ENCODE measurements around the gene HAAO. TPM values are rescaled to one million over a fixed set of nuclear protein-coding genes. Genes with fewer than 3 reads are reported as not detected.
A peak's percentile ranks its signal among the peaks of the same experiment; 100 is the strongest.

The HAAO gene
- total RNA-seq, 1 experiment from 2014 or later = 0.74 TPM

DNA sequence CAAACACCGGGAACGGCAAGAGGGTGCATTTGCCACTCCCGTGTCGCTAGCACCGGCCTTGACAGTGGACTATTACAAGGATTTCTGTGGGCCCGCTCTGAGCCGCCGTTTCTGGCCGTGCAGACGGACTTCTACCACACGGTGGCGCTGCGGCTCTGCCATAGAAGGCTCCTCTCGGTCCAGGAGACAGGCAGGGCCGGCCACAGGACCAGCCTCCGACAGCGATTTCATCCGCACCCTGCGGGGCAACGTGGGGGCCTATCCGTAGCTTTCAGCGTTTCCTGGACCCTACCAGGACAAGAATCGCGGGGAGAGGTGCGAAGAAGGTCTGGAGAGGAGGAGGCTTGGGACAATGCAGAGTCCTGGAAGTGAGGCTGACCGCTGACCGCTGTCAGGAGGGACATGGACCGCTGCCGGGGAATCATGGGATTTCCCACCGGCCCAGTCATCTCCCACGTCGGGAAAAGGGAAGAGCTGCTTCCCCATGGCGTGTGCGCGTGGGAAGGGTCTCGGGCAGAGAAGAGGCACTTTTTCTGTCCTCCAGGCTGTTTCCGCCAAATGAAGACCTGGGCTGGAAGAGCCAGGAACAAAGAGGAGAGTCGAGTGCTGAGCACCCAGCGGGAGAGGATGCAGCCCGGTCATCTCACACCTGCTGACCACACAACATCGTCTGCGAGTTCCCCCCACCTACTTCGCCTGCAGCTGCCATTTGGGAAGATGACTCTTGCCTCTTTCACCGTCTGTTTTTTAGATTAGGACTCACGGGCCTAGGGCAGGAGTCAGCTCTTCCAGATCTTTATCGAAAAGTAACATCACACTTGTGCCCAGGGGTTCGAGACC is 35.5 kb upstream of the HAAO start:
- ChIA-PET POLR2A (no interaction called here), CTCF (no interaction called here)
- BruUV-seq (replicated peaks) = no TSS peak
- intact Hi-C loops (cut with micrococcal nuclease; ENCODE audit: unreplicated experiment) = loop anchor here (5.0 kb wide), 1 partner anchor 399 kb away; the partner anchor contains the start of gene ZFP36L2
- no peak for DNase-seq (ENCODE audit: low read depth, low spot score)
- Histone ChIP-seq H3K36me3 (ENCODE audit: control insufficient read depth, insufficient read depth, low read length) (no peaks in the 10 kb centered on the region), H3K27ac (ENCODE audit: low read length) (no peak overlapping the region), H3K27me3 (ENCODE audit: control insufficient read depth, insufficient read depth, low read length) (no peaks in the 10 kb centered on the region), H3K9me3 (ENCODE audit: control insufficient read depth, insufficient read depth, low read depth, low read length) (no peaks in the 10 kb centered on the region), H3K4me1 (ENCODE audit: control insufficient read depth, insufficient read depth, low read length) (peaks cover 4% of the 10 kb centered on the region), H3K4me3 (ENCODE audit: low read depth in 2 of 2, low read length in 2 of 2) (peak overlapping the region; percentile 35 to 67)
- ATAC-seq = peak; percentile 94
- TF ChIP-seq, protein P1, sequence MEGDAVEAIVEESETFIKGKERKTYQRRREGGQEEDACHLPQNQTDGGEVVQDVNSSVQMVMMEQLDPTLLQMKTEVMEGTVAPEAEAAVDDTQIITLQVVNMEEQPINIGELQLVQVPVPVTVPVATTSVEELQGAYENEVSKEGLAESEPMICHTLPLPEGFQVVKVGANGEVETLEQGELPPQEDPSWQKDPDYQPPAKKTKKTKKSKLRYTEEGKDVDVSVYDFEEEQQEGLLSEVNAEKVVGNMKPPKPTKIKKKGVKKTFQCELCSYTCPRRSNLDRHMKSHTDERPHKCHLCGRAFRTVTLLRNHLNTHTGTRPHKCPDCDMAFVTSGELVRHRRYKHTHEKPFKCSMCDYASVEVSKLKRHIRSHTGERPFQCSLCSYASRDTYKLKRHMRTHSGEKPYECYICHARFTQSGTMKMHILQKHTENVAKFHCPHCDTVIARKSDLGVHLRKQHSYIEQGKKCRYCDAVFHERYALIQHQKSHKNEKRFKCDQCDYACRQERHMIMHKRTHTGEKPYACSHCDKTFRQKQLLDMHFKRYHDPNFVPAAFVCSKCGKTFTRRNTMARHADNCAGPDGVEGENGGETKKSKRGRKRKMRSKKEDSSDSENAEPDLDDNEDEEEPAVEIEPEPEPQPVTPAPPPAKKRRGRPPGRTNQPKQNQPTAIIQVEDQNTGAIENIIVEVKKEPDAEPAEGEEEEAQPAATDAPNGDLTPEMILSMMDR (IDR thresholded peaks at IDR 0.05) = peak; percentile 96
- TF ChIP-seq TCF7L2 (IDR thresholded peaks at IDR 0.05; ENCODE audit: low read depth, low read length) = no peak
- in situ Hi-C loops (cut with HindIII; ENCODE audit: low pct_unique_long_range_greater_than_20kb, low sequenced_read_pairs) = no loop called here

DNA sequence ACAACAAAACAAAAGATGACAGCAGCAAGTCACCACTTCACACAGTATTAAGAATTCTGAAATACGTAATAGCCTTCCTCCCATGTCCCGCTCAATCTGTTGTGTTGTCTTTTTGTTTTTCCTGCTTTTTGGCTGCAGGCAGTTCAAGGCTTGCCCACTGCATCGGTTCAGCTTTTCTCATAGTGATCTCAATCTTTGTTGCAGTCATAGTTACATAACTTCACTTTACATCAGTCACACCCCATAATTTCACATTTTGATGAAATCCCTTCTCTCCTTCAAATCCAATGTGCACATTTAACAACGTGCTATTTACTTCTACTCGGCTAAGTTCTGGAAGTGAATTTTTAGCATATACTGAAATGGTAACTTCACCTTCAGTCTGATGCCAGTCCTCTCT is 33.8 kb upstream of the HAAO start:
- no TSS peak for BruUV-seq (replicated peaks)
- TF ChIP-seq SIN3A (IDR thresholded peaks at IDR 0.05; ENCODE audit: borderline replicate concordance, insufficient read depth, low read depth, low read length) (no peak), TCF7L2 (IDR thresholded peaks at IDR 0.05; ENCODE audit: low read depth, low read length) (no peak), POLR2AphosphoS5 (IDR thresholded peaks at IDR 0.05; ENCODE audit: low read depth, low read length) (no peak)
- TF ChIP-seq, protein P1 (IDR thresholded peaks at IDR 0.05) = no peak
- TF ChIP-seq, protein P2, sequence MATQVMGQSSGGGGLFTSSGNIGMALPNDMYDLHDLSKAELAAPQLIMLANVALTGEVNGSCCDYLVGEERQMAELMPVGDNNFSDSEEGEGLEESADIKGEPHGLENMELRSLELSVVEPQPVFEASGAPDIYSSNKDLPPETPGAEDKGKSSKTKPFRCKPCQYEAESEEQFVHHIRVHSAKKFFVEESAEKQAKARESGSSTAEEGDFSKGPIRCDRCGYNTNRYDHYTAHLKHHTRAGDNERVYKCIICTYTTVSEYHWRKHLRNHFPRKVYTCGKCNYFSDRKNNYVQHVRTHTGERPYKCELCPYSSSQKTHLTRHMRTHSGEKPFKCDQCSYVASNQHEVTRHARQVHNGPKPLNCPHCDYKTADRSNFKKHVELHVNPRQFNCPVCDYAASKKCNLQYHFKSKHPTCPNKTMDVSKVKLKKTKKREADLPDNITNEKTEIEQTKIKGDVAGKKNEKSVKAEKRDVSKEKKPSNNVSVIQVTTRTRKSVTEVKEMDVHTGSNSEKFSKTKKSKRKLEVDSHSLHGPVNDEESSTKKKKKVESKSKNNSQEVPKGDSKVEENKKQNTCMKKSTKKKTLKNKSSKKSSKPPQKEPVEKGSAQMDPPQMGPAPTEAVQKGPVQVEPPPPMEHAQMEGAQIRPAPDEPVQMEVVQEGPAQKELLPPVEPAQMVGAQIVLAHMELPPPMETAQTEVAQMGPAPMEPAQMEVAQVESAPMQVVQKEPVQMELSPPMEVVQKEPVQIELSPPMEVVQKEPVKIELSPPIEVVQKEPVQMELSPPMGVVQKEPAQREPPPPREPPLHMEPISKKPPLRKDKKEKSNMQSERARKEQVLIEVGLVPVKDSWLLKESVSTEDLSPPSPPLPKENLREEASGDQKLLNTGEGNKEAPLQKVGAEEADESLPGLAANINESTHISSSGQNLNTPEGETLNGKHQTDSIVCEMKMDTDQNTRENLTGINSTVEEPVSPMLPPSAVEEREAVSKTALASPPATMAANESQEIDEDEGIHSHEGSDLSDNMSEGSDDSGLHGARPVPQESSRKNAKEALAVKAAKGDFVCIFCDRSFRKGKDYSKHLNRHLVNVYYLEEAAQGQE (IDR thresholded peaks at IDR 0.05; ENCODE audit: insufficient read depth in 1 of 2, low read depth in 2 of 2, low read length in 1 of 2) = no peak
- peaks cover 4% of the 10 kb centered on the region for H3K4me1 ChIP-seq (ENCODE audit: control insufficient read depth, insufficient read depth, low read length)
- in situ Hi-C loops (cut with HindIII; ENCODE audit: low pct_unique_long_range_greater_than_20kb, low sequenced_read_pairs) = no loop called here
- CTCF ChIA-PET = no interaction called here
- no peak overlapping the region for H3K27ac ChIP-seq (ENCODE audit: low read length)
- no peaks in the 10 kb centered on the region for H3K36me3 ChIP-seq (ENCODE audit: control insufficient read depth, insufficient read depth, low read length)
- POLR2A ChIA-PET = interaction anchor here (0.6 kb wide), 1 partner anchor 17 kb away, joined by 3 read pairs; no protein-coding TSS in a partner anchor
- H3K9me3 ChIP-seq (ENCODE audit: control insufficient read depth, insufficient read depth, low read depth, low read length) = no peaks in the 10 kb centered on the region
- DNase-seq (ENCODE audit: low read depth, low spot score) (no peak), ATAC-seq (no peak)
- no peaks in the 10 kb centered on the region for H3K27me3 ChIP-seq (ENCODE audit: control insufficient read depth, insufficient read depth, low read length)
- no peak overlapping the region for H3K4me3 ChIP-seq (ENCODE audit: low read depth in 2 of 2, low read length in 2 of 2)
- intact Hi-C loops (cut with micrococcal nuclease; ENCODE audit: unreplicated experiment) = loop anchor here (5.0 kb wide), 1 partner anchor 401 kb away; the partner anchor contains the start of gene ZFP36L2
